SU-DHL-6 (cell line): Measurements from ENCODE around the gene PLA2G6.

Experiments used
- EZH2phosphoT487 ChIP-seq: fragments of 200-600 bp; sonication (generic), shearing (Covaris generic); conservative IDR thresholded peaks from 2 replicates; pipeline ENCODE4 v1.6.1; 2018; ENCODE audit warnings: mild to moderate bottlenecking, antibody characterized with exemption, low read length, moderate library complexity, mixed read lengths
- TF ChIP-seq, protein P1 (sequence below): fragments of 200-600 bp; sonication (generic); IDR thresholded peaks from one replicate; pipeline ENCODE4 v1.5.1; 2017; ENCODE audit warnings: antibody characterized with exemption, mild to moderate bottlenecking, low read length, moderate library complexity; ENCODE audit not compliant: insufficient read depth, poor library complexity, severe bottlenecking

DNA sequence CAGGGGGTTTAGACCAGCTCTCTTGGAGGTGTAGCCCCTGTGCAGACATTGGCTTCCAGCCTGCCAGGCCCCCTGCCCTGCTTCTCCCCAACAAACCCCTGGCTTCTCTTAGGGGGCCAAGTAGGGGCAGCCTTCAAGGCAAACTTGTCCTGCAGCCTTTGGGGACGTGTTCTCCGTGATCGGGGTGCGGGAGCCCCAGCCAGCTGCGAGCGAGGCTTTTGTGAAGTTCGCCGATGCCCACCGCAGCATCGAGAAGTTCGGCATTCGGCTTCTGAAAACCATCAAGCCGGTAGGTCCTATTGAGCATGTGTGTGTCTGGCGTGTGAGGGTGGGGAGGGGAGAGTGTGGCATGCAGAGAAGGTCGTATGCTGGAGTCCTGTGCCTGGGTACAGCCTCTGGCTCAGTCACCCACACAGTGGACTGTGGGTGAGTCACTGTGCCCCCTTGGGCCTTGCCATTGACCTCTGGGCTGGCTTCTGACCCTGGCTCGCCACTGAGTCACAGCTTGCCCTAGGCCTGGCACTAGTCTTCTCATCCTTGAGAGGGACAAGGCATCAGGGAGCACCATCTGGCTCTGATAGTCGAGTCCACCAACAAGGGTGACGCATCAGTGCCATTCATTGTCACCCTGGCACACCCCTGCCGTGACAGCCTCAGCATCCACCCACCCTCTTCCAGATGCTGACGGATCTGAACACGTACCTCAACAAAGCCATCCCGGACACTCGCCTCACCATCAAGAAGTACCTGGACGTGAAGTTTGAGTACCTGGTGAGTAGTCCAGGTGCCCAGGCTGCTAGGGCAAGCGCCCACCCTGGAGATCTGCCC is 109.1 kb downstream of the PLA2G6 start:
- TF ChIP-seq, protein P1, sequence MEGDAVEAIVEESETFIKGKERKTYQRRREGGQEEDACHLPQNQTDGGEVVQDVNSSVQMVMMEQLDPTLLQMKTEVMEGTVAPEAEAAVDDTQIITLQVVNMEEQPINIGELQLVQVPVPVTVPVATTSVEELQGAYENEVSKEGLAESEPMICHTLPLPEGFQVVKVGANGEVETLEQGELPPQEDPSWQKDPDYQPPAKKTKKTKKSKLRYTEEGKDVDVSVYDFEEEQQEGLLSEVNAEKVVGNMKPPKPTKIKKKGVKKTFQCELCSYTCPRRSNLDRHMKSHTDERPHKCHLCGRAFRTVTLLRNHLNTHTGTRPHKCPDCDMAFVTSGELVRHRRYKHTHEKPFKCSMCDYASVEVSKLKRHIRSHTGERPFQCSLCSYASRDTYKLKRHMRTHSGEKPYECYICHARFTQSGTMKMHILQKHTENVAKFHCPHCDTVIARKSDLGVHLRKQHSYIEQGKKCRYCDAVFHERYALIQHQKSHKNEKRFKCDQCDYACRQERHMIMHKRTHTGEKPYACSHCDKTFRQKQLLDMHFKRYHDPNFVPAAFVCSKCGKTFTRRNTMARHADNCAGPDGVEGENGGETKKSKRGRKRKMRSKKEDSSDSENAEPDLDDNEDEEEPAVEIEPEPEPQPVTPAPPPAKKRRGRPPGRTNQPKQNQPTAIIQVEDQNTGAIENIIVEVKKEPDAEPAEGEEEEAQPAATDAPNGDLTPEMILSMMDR = no peak
- no peak for TF ChIP-seq EZH2phosphoT487
